Mesodermal cell (in vitro differentiated cells): ENCODE measurements around the gene COL13A1.

ENCODE experiments used
- H3K27ac ChIP-seq: 2 replicates; pipeline ENCODE4 v1.7.0; 2013; ENCODE audit warnings: mild to moderate bottlenecking, low read depth, low read length, moderate library complexity; ENCODE audit not compliant: severe bottlenecking
- H3K36me3 ChIP-seq: 2 replicates; pipeline ENCODE4 v1.7.1; 2013; ENCODE audit warnings: mild to moderate bottlenecking, low read length, moderate library complexity; ENCODE audit not compliant: control insufficient read depth, insufficient read depth
- H3K4me1 ChIP-seq: one replicate; pipeline ENCODE4 v1.7.1; 2013; ENCODE audit warnings: mild to moderate bottlenecking, low read length; ENCODE audit not compliant: insufficient read depth, control insufficient read depth, poor library complexity, severe bottlenecking
- H3K4me3 ChIP-seq: 2 replicates; pipeline ENCODE4 v1.7.0; 2013; ENCODE audit warnings: low read length, control low read depth, mild to moderate bottlenecking; ENCODE audit not compliant: insufficient read depth, poor library complexity, severe bottlenecking; ENCODE audit errors: extremely low read depth
- H3K9me3 ChIP-seq: 2 replicates; pipeline ENCODE4 v1.7.1; 2013; ENCODE audit warnings: mild to moderate bottlenecking, low read length, moderate library complexity; ENCODE audit not compliant: control insufficient read depth
- WGBS, 2 experiments: methylation state at CpG; one replicate each; pipeline ENCODE4 v1.1.5; 2013; ENCODE audit warnings: missing lambda C conversion rate in 2 of 2; ENCODE audit not compliant: insufficient coverage in 2 of 2; 5-methylcytosine and 5-hydroxymethylcytosine counted together

COL13A1 gene

DNA sequence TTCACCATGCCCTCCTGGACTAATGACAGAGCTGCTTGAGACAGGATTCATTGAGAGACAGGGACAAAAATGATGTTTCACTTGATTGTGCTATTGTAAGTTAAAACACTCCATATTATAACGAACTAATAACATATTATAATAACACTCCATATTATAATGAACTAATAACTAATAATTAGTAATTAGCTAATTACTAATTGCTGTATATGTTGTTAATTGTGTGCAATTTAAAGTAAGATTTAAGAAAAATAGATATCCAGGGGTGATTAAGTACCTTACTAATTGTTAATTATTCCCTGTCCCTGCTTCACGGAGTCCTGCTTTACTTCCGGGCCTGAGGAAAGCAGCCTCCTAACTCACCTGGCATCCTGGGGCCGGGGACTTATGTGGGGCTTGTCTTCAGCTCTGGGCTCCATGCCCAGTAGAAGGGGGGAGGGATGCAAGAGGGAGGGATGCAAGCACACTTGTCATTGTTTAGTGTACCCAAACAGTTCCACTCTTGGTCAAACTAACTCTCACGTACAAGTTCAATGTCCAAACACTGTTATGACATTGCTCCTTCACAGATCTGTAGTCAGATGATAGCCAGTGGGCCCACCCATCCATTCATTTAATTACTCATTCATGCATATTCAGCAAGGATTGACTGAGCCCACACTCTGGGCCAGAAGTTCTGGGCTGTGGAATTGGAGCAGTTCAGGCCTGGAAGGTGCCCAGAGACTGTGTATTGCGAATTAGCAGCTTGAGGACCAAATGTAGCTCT lies 53.8 kb downstream of the COL13A1 start:
- 84 to 91% methylated on average over 2 of the region's 6 CpGs for WGBS, 2 experiments
- H3K4me1 ChIP-seq: peaks cover 32% of the 10 kb centered on the region
- H3K9me3 ChIP-seq: no peaks in the 10 kb centered on the region
- H3K4me3 ChIP-seq: no peak overlapping the region
- H3K27ac ChIP-seq: no peak overlapping the region
- no peaks in the 10 kb centered on the region for H3K36me3 ChIP-seq

DNA sequence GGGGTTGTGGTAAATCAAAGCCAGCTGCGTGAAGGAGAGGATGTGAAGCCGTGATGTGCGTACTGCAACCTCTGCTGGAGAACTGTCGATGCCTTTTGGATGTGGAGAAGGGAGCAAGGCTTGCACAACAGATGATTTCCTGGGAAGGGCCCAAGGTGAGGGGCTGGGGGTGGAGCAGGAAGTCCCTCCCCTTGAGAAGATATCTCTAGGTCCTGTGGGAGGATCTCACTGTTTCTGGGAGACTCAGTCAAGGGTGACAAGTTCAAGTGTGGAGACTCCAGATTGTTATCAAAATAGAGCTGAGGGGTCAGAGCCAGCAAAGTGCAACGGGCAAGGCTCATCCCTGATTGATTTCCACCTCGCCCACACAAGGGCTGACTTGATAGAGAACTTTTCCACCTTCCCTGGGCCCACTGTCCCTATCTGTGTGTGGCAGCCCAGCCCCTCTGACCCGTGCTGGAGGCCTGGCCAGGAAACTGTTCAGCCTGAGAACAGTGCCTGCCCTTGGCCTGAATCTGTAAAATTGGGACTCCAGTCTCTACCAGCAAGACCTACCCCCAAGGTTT lies 55.0 kb downstream of the COL13A1 start:
- no peak overlapping the region for H3K4me3 ChIP-seq
- H3K4me1 ChIP-seq: peaks cover 27% of the 10 kb centered on the region
- no peaks in the 10 kb centered on the region for H3K9me3 ChIP-seq
- H3K36me3 ChIP-seq: no peaks in the 10 kb centered on the region
- WGBS, 2 experiments: 70% methylated on average over 7 of the region's 7 CpGs
- H3K27ac ChIP-seq: no peak overlapping the region

DNA sequence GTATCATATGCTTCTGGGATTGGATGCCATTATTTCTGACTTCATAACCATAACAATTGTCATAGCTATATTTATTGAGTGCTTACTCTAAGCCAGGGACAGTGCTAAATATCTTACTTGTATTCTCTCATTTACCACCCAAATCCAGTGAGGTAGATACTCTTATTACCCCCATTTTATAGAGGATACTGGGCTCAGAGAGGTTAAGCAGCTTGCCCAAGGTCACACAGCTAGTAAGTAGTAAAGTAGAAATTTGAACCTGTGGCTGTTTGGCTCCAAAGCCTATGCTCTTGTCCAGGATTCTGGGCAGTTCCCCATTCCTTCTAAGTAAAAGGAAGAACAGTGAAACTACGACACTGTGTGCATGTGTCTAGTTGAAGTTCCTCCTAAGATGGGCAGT lies 56.5 kb downstream of the COL13A1 start:
- Histone ChIP-seq H3K4me3 (no peak overlapping the region), H3K36me3 (no peaks in the 10 kb centered on the region)
- WGBS, 2 experiments: no CpG with 5 or more reads among the region's 1 CpG

DNA sequence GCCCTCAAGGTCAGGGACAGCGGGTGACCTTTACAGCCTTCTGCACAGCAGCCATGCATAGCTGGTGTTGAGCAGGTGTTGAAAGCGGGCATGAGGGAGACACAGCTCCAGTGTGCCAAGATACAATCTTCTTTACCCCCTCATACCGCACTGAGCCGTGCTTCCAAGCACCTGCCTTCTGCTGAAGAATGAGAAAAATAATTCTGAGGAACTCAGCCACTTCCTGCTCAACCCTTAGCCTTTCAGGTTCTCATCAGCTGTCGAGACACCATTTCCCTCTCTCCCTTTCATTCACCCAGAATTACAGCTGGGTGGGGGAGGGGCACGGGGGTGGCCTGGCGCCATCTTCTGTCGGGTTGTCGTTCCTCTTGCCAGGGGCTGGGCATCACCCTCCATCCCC lies 58.6 kb downstream of the COL13A1 start:
- Histone ChIP-seq H3K36me3 (no peaks in the 10 kb centered on the region), H3K4me3 (no peak overlapping the region), H3K9me3 (no peaks in the 10 kb centered on the region), H3K4me1 (peaks cover 34% of the 10 kb centered on the region), H3K27ac (no peak overlapping the region)
- WGBS, 2 experiments: 33 to 45% methylated on average over 3 to 4 of the region's 9 CpGs

More for the DNA sequence above, 56.5 kb downstream of the COL13A1 start:
- Histone ChIP-seq H3K27ac (no peak overlapping the region), H3K9me3 (no peaks in the 10 kb centered on the region), H3K4me1 (peaks cover 20% of the 10 kb centered on the region)

DNA sequence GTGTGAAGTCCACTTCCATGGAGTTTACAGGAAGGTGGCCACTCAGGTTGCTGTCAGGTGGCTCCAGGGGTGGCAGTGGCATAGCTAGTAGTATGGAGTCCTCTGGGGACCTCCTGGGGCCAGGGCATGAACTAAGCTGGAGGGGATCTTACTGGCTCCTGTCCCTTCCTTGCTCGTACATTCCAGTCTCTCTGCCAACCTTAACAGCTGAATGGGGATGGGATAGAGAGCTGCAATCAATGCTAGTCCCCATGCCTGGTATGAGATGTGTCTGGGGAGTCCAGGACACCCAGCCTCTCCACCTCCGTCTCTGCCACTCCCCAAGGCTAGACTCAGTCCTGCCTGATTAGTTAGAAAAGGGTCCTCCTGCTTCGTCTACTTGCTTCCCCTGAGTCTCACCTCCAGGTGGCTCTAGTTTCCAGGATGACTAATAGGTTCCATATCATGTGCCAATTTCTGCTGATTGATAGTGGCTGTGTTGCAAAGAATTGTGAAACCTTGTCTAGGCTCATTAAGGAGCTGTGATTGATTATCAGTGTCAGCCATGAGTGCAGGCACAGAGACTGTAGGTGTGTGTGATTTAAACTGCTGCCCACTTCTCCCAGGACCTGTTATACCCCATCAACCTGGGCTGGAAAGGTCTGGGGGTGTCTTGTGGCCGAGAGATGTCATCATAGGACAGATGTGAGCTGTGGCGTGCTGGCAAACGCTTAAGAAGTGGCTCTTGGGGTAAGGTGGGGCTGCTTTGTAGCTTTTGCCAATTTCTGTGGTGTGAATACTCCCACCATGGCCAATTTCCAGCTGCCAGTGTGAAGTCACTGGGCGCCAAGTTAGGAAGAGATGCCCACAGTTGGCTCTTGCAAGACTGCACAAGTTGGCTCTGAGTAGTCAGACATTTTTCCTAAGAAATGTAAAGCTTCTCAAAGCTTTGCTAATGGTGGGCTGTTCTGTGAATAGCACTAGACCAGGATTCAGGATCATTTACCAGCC lies 59.8 kb downstream of the COL13A1 start:
- 68 to 72% methylated on average over 3 of the region's 7 CpGs for WGBS, 2 experiments
- Histone ChIP-seq H3K36me3 (no peaks in the 10 kb centered on the region), H3K4me1 (peaks cover 42% of the 10 kb centered on the region), H3K27ac (no peak overlapping the region), H3K9me3 (no peaks in the 10 kb centered on the region), H3K4me3 (no peak overlapping the region)

DNA sequence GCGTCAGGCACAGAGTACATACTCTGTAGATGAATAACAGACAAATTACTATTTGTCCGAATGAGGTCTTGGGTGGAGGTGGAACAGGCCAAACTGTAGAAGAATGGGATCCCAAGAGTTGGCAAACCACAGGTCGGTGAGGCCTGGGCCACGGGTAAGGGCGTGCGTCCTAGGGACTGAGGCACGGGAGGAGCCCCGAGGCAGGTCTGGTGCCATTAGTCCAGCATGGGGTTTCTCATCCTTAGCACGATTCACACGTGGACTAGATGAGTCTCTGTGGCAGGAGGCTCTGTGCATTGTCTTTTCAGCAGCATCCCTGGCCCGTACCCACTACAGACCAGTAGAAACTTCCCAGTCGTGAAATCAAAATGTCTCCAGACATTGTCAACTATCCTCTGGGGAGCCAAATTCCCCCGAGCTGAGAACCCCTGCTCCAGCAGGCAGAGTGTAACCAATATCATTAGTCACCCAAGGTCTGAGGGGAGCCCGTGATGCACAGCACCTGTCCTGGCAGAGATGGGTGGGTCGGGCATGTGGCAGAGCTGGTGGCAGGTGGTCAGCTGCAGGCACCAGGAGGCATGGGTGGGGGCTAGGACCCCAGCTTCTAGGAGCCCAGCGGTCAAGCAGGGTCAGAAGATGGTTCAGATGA lies 61.3 kb downstream of the COL13A1 start:
- Histone ChIP-seq H3K36me3 (no peaks in the 10 kb centered on the region), H3K4me1 (peaks cover 48% of the 10 kb centered on the region), H3K4me3 (no peak overlapping the region), H3K9me3 (no peaks in the 10 kb centered on the region), H3K27ac (no peak overlapping the region)
- 92 to 98% methylated on average over 12 to 15 of the region's 16 CpGs for WGBS, 2 experiments

DNA sequence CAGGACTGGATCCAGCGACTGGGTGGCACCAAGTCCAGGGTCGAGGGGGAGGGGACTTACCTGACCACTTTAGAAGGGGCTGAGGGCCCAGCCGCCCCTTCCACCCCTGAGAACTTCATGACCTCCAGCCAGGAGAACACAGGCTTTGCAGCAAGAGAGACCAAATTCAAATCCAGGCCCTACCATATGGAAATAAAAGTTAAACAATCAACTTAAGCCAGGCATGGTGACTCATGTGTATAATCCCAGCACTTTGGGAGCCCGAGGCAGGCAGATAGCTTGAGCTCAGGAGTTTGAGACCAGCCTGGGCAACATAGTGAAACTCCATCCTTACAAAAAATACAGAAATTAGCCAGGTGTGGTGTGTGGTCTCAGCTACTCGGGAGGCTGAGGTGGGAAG lies 61.9 kb downstream of the COL13A1 start:
- Histone ChIP-seq H3K36me3 (no peaks in the 10 kb centered on the region), H3K9me3 (no peaks in the 10 kb centered on the region), H3K4me3 (no peak overlapping the region), H3K4me1 (peaks cover 50% of the 10 kb centered on the region), H3K27ac (no peak overlapping the region)
- WGBS, 2 experiments: 90 to 93% methylated on average over 3 to 4 of the region's 5 CpGs

DNA sequence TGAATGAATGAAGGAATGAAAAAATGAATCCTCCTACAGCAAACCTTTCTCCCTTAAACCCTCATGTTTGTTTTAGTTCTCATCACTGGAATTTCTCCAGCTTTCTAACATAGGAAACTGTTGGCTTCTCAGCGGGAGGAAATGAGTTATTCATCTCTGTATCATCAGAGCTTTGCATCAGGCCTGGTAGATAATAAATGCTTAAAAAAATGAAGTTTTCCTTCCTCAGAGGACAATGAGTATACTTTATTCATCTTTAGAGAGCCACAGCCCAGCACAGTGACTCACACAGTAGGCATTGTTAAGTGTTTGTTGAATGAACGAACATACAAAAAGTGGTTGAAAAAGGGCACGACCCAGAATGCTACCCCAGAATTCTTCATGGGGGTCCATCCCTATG lies 62.6 kb downstream of the COL13A1 start:
- no peak overlapping the region for H3K27ac ChIP-seq
- H3K4me1 ChIP-seq: peaks cover 54% of the 10 kb centered on the region

DNA sequence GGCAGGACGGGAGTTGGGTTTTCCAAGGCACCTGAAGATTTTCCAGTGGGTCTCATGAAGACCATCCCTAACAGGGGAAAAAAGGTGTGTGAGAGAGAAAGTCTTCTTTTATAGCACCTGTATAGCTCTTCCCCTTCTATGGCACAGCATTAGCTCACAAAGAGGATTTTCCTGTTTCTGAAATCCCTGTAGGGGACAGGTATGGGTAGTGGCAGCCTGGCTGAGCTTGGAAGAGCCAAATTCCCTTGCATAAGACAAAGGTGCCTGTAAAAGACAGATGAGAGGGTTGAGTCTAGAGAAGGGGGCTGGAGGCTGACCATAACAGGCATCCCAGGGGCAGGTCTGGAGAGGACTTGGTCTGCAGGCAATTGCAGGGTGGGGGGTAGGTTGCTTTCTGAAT lies 63.7 kb downstream of the COL13A1 start:
- H3K9me3 ChIP-seq: no peaks in the 10 kb centered on the region
- H3K36me3 ChIP-seq: no peaks in the 10 kb centered on the region
- no peak overlapping the region for H3K4me3 ChIP-seq
- WGBS, 2 experiments: no CpG with 5 or more reads among the region's 1 CpG
- no peak overlapping the region for H3K27ac ChIP-seq
- peaks cover 49% of the 10 kb centered on the region for H3K4me1 ChIP-seq

More for the DNA sequence above, 62.6 kb downstream of the COL13A1 start:
- Histone ChIP-seq H3K4me3 (no peak overlapping the region), H3K9me3 (no peaks in the 10 kb centered on the region), H3K36me3 (no peaks in the 10 kb centered on the region)
- 53 to 56% methylated on average over 2 of the region's 3 CpGs for WGBS, 2 experiments

DNA sequence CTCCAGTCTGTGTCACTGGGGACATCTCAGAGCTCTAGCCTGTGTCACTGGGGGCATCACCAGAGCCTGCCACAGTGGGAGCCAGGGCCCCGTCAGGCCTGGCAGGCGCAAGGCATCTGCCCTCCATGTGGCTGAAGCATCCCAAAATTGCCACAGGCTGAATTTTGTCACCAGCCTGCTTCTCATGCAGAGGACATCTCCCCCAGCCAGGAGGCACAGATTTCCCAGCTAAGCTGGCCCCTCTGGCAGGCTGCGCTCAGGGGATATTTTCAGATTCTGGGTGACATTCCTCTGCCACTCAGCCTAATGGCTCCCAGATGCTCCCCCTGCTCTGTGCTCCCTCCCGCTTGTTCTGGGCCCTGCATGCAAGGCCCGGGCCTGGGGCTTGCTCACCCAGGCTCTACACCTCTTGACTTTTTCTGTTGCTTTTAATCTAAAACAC lies 64.6 kb downstream of the COL13A1 start:
- Histone ChIP-seq H3K36me3 (no peaks in the 10 kb centered on the region), H3K4me3 (no peak overlapping the region), H3K27ac (peak overlapping the region; percentile 91), H3K9me3 (no peaks in the 10 kb centered on the region), H3K4me1 (peaks cover 49% of the 10 kb centered on the region)
- 63 to 75% methylated on average over 5 of the region's 5 CpGs for WGBS, 2 experiments
